Liver (tissue), 9 donors: Measurements from ENCODE around the gene PLG. TPM values are rescaled to one million over a fixed set of nuclear protein-coding genes. Genes with fewer than 3 reads are reported as not detected.
"Not testable (repeated sequence)": the region's sequence is repeated elsewhere in the genome, so short reads cannot be mapped to it uniquely, and the experiment has no call there.

Experiments
- DNase-seq: peaks from one replicate; pipeline ENCODE4 v3.0.0-alpha.2; 2017; ENCODE audit warnings: low spot score
- H3K27ac ChIP-seq, 2 donors: one replicate each; pipeline ENCODE4 v1.7.0; 2013; ENCODE audit warnings: inconsistent platforms in 2 of 2, low read length in 2 of 2, control low read depth in 1 of 2, low read depth in 1 of 2, mild to moderate bottlenecking in 1 of 2
- H3K27me3 ChIP-seq, 4 donors: one replicate each; pipeline versions ENCODE4 v1.6.1 to v1.7.0; 2013; ENCODE audit warnings: low read length in 3 of 4, inconsistent platforms in 1 of 4, mild to moderate bottlenecking in 1 of 4, moderate library complexity in 1 of 4; ENCODE audit not compliant: control insufficient read depth in 4 of 4, insufficient read depth in 4 of 4
- H3K36me3 ChIP-seq, 4 donors: one replicate each; pipeline versions ENCODE4 v1.6.1 to v1.7.0; 2013; ENCODE audit warnings: low read length in 3 of 4, mild to moderate bottlenecking in 3 of 4, low read depth in 1 of 4, moderate library complexity in 1 of 4; ENCODE audit not compliant: control insufficient read depth in 4 of 4, insufficient read depth in 3 of 4
- H3K4me1 ChIP-seq, 4 donors: one replicate each; pipeline versions ENCODE4 v1.6.1 to v1.7.0; 2013; ENCODE audit warnings: low read length in 3 of 4, mild to moderate bottlenecking in 3 of 4, moderate library complexity in 1 of 4; ENCODE audit not compliant: control insufficient read depth in 4 of 4, insufficient read depth in 4 of 4
- H3K4me3 ChIP-seq, 3 donors: one replicate each; pipeline versions ENCODE4 v1.6.1 to v1.7.0; 2013; ENCODE audit warnings: low read length in 3 of 3, control low read depth in 1 of 3, low read depth in 1 of 3, mild to moderate bottlenecking in 1 of 3
- H3K9ac ChIP-seq, 2 donors: one replicate each; pipeline ENCODE4 v1.7.0; 2013; ENCODE audit warnings: low read length in 2 of 2, mild to moderate bottlenecking in 2 of 2, moderate library complexity in 2 of 2, control low read depth in 1 of 2, low read depth in 1 of 2
- H3K9me3 ChIP-seq, 4 donors: one replicate each; pipeline versions ENCODE4 v1.6.1 to v1.7.0; 2013; ENCODE audit warnings: low read length in 3 of 4; ENCODE audit not compliant: control insufficient read depth in 4 of 4
- ATF3 ChIP-seq: IDR thresholded peaks from 2 replicates; pipeline ENCODE4 v1.6.1; 2016; ENCODE audit warnings: antibody characterized with exemption
- CTCF ChIP-seq: fragments of 150-350 bp; IDR thresholded peaks from 2 replicates; pipeline ENCODE4 v1.5.1; 2017; ENCODE audit warnings: improper control_type of control experiment, low read depth, low read length; ENCODE audit not compliant: missing input control
- EGR1 ChIP-seq, 2 donors: IDR thresholded peaks; 2 replicates each; pipeline ENCODE4 v1.6.1; 2016 to 2018; ENCODE audit warnings: antibody characterized with exemption in 2 of 2, low read depth in 2 of 2
- FOXA1 ChIP-seq: IDR thresholded peaks from 2 replicates; pipeline ENCODE4 v1.6.1; 2016; ENCODE audit warnings: antibody characterized with exemption
- FOXA2 ChIP-seq: IDR thresholded peaks from 2 replicates; pipeline ENCODE4 v1.6.1; 2016; ENCODE audit warnings: antibody characterized with exemption
- GABPA ChIP-seq, 2 donors: IDR thresholded peaks in 1 of 2; conservative IDR thresholded peaks in 1 of 2; 2 replicates each; pipeline ENCODE4 v1.6.1; 2016; ENCODE audit warnings: antibody characterized with exemption in 2 of 2, mild to moderate bottlenecking in 1 of 2, moderate library complexity in 1 of 2
- HNF4A ChIP-seq, 2 donors: conservative IDR thresholded peaks; 2 replicates each; pipeline ENCODE4 v1.6.1; 2016; ENCODE audit warnings: antibody characterized with exemption in 2 of 2, mild to moderate bottlenecking in 2 of 2
- HNF4G ChIP-seq: IDR thresholded peaks from 2 replicates; pipeline ENCODE4 v1.6.1; 2016; ENCODE audit warnings: antibody characterized with exemption
- MAX ChIP-seq: IDR thresholded peaks from 2 replicates; pipeline ENCODE4 v1.6.1; 2016; ENCODE audit warnings: antibody characterized with exemption
- NR2F2 ChIP-seq: IDR thresholded peaks from 2 replicates; pipeline ENCODE4 v1.6.1; 2016; ENCODE audit warnings: antibody characterized with exemption
- RAD21 ChIP-seq, 2 donors: IDR thresholded peaks; 2 replicates each; pipeline ENCODE4 v1.6.1; 2016; ENCODE audit warnings: antibody characterized with exemption in 2 of 2, mild to moderate bottlenecking in 2 of 2
- REST ChIP-seq: IDR thresholded peaks from 2 replicates; pipeline ENCODE4 v1.6.1; 2016; ENCODE audit warnings: antibody characterized with exemption, mild to moderate bottlenecking
- RXRA ChIP-seq, 2 donors: IDR thresholded peaks; 2 replicates each; pipeline ENCODE4 v1.6.1; 2017 to 2018; ENCODE audit warnings: antibody characterized with exemption in 2 of 2, mild to moderate bottlenecking in 1 of 2
- SP1 ChIP-seq: IDR thresholded peaks from 2 replicates; pipeline ENCODE4 v1.6.1; 2018; ENCODE audit warnings: antibody characterized with exemption, mild to moderate bottlenecking
- TAF1 ChIP-seq: conservative IDR thresholded peaks from 2 replicates; pipeline ENCODE4 v1.6.1; 2016; ENCODE audit warnings: antibody characterized with exemption, mild to moderate bottlenecking
- YY1 ChIP-seq: IDR thresholded peaks from 2 replicates; pipeline ENCODE4 v1.6.1; 2016; ENCODE audit warnings: antibody characterized with exemption, mild to moderate bottlenecking
- ZBTB33 ChIP-seq: IDR thresholded peaks from 2 replicates; pipeline ENCODE4 v1.6.1; 2016; ENCODE audit warnings: antibody characterized with exemption
- WGBS: extraction: QIAGEN DNeasy Blood & Tissue Kit; methylation state at CpG from one replicate; pipeline ENCODE4 v1.1.7; 2013; 5-methylcytosine and 5-hydroxymethylcytosine counted together
- polyA plus RNA-seq, 2 donors: library from polyadenylated mRNA; stranded (reverse) in 1 of 2; unstranded in 1 of 2; fragments of 200-250 nt in 1 of 2; fragments of >200 nt in 1 of 2; fragmentation: Nextera tagmentation in 1 of 2; extraction: Ambion mirVana in 1 of 2; gene quantifications; one replicate each; pipeline versions ENCODE4 v1.2.1 to v1.2.3, GENCODE V29; 2013 to 2015
- total RNA-seq, 2 donors: library from RNA; depleted of rRNA; stranded (reverse); fragments of >200 nt; gene quantifications; one replicate each; pipeline ENCODE4 v1.2.3, GENCODE V29; 2014
- donor health status: healthy.
- donor health status: healthy.
- donor health status: healthy.
- donor health status: healthy.
- donor health status: healthy.

PLG gene
- total and polyA plus RNA-seq, 4 donors = 880 to 1,797 (median 1,257) TPM

DNA sequence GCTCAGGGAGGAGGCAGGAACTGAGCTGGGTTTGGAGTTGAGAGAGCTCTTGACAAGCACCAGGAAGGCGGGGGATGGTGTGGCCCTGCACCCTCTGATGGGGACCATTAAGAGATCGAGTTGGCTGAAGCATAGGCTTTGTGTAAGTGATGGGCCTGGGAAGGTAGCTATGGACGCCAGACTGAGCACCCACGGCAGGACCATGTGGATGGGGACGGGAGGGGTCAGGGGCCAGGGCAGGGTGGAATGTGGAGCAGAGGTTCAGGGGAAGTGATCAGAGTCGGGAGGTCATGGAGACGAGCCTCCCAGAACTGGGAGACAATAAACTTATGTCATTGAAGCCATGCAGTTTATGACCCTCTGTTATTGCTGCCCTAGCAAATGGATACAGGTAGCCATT is 81.7 kb downstream of the PLG start:
- H3K4me1 ChIP-seq = no peaks in the 10 kb centered on the region
- TF ChIP-seq SP1 (no peak), ATF3 (no peak), FOXA2 (no peak), RXRA (IDR thresholded peaks at IDR 0.05) (no peak), NR2F2 (no peak), TAF1 (no peak), ZBTB33 (no peak), REST (no peak), HNF4A (conservative IDR thresholded peaks at IDR 0.05) (no peak), EGR1 (IDR thresholded peaks at IDR 0.05; ENCODE audit: low read depth in 2 of 2) (no peak), RAD21 (IDR thresholded peaks at IDR 0.05) (no peak), CTCF (no peak), YY1 (no peak), FOXA1 (no peak), MAX (no peak), HNF4G (no peak), GABPA (IDR thresholded peaks at IDR 0.05 in 1 of 2, conservative IDR thresholded peaks at IDR 0.05 in 1 of 2) (no peak)
- no peak overlapping the region for H3K9ac ChIP-seq
- H3K27ac ChIP-seq = no peak overlapping the region
- no peak for DNase-seq
- 80% methylated on average over 7 of the region's 7 CpGs for WGBS
- H3K36me3 ChIP-seq = no peaks in the 10 kb centered on the region
- H3K27me3 ChIP-seq = no peaks in the 10 kb centered on the region
- no peak overlapping the region for H3K4me3 ChIP-seq
- H3K9me3 ChIP-seq = no peaks in the 10 kb centered on the region

DNA sequence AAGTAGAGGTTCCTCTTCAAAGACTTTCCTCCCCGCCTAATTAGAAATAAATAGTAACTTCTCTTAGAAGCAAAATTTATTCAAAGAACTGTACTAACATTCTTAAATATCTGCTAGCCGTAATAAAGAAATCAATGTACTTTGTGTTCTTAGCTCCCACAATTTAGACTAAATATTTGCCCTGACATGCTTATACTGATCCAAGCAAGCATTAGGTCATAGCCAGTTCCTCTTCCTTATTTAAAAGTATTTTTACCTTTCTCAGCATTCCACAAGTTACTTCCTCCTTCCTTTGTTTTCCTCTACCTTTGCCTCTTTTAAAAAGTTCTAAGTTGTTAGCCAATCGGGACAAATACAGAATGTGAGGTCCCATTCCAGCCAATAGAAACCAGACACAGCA is 86.1 kb downstream of the PLG start:
- 84% methylated on average over 3 of the region's 3 CpGs for WGBS
- not testable (repeated sequence) for H3K36me3 ChIP-seq, H3K9me3 ChIP-seq, H3K27me3 ChIP-seq, H3K4me3 ChIP-seq, H3K27ac ChIP-seq, H3K9ac ChIP-seq, DNase-seq, H3K4me1 ChIP-seq
